ENCODE data around the gene ATP1B2.

DNA sequence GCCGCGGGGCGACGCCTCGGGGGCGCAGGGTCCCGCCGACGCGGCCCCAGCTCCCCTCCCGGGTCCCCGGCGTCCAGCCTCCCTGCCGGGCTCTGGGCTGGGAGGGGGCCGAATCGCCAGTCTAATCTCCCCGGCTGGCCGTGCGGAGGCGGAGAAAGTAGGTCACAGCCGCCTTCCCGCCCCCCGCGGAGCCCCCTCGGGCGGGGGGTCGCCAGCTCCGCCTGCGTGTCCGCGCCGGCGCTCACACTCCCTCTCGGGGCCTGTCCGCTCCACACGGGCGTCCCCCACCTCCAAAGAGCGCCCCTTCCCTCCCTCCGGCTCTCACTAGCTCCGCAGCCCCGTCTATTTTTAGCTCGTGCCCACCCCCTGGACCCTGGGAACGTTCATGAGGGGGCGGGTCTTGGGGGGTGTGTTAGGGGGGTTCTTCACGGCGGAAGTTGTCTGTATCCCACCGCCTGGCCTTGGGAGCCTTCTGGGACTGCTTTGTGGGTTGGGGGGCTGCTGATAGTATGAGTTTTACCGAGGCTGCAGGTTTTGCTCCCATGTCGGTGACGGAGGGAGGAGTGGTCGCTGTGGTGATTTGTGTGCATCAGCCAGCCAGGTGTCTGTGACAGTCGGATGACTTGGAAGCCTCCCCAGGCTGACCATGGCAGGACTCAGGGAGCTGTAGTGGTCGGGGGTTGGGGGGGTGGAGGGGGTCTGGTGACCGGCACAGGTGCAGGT, 1.1 kb downstream of the ATP1B2 start:
- TF ChIP-seq YY1 (IDR thresholded peaks at IDR 0.05; ENCODE audit: low read depth): no peak
- TF ChIP-seq EGR1 (IDR thresholded peaks at IDR 0.05): no peak
- TF ChIP-seq TAF1 (IDR thresholded peaks at IDR 0.05; ENCODE audit: low read depth): no peak
- no peak for TF ChIP-seq RAD21 (IDR thresholded peaks at IDR 0.05; ENCODE audit: low read depth)
- no peak for TF ChIP-seq EP300 (IDR thresholded peaks at IDR 0.05; ENCODE audit: borderline replicate concordance)
- no peak for TF ChIP-seq MAX (IDR thresholded peaks at IDR 0.05)
- no peak for TF ChIP-seq REST (IDR thresholded peaks at IDR 0.05; ENCODE audit: low read depth)
- TF ChIP-seq ZBTB7A (IDR thresholded peaks at IDR 0.05; ENCODE audit: low read depth): no peak; the same call in none of the 2 replicates
- no peak for TF ChIP-seq FOXM1 (IDR thresholded peaks at IDR 0.05; ENCODE audit: borderline replicate concordance, low read depth)
- no peak for TF ChIP-seq NFIC (IDR thresholded peaks at IDR 0.05)
- TF ChIP-seq CEBPB (IDR thresholded peaks at IDR 0.05): no peak
- no peak for TF ChIP-seq TCF12 (IDR thresholded peaks at IDR 0.05; ENCODE audit: low read depth)
- TF ChIP-seq TEAD4 (IDR thresholded peaks at IDR 0.05): no peak

Measured in Ishikawa (cell line).